ENCODE measurements around the gene RCN2.
"Not testable (repeated sequence)": the region's sequence is repeated elsewhere in the genome, so short reads cannot be mapped to it uniquely, and the experiment has no call there.

RCN2 gene

DNA sequence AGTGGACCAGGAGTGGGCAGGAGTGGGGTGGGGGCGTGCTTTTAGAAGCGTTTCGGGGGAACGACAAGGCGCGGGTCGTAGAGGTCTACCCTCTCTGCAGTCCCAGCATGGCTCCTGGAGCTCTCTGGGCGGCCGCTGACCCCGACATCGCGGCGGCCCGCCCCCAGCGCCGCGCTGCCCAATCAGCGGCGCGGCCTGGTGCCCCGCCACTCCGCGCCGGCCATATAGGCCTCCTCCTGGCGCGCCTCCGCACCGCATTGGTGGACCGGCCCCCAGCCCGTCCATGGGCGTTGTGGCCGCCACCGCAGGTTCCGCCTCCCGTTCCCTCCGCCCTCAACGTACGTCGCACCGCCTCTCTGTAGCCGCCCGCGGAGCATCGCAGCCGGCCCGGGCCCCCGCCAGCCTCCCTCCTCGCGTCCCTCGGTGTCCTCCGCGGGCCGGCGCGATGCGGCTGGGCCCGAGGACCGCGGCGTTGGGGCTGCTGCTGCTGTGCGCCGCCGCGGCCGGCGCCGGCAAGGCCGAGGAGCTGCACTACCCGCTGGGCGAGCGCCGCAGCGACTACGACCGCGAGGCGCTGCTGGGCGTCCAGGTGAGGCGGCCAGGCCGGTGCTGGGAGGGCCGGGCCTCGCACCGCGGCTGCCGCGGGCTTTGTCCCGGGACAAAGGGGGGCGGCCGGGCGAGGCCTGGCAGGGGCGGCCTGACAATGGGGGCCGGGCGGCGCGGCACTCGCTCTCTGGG is at the start of gene RCN2:
RCN2 (plus strand) TSS at position 353 of the 738 bp plus-strand sequence; CDS start at position 446, 93 bp downstream.
- peak; percentile 92 for DNase-seq
- peaks cover 6 to 9% of the 10 kb centered on the region in 2 donors for H3K36me3 Mint-ChIP-seq

GRCh38 chr15:76885212-76885611 is 46.3 kb upstream of the RCN2 start:
- Mint-ChIP-seq H3K9me3 (peaks cover 0 to 6% of the 10 kb centered on the region in 2 donors), H3K27ac (no peak overlapping the region), H3K4me1 (peaks cover 13 to 26% of the 10 kb centered on the region in 2 donors), H3K4me3 (no peak overlapping the region), H3K27me3 (no peaks in the 10 kb centered on the region), H3K36me3 (peaks cover 19 to 38% of the 10 kb centered on the region in 2 donors)
- ATAC-seq (replicated peaks) (no peak), DNase-seq (no peak)

More for the DNA sequence above, at the start of gene RCN2:
- ATAC-seq (replicated peaks), result peak; percentile 96 to 97
- Mint-ChIP-seq H3K27ac (peak within 1 kb of the TSS; percentile 92), H3K9me3 (no peaks in the 10 kb centered on the region), H3K27me3 (no peaks in the 10 kb centered on the region), H3K4me3 (peak within 1 kb of the TSS; percentile 88 to 89), H3K4me1 (peaks cover 19 to 31% of the 10 kb centered on the region in 2 donors)

GRCh38 chr15:76887280-76888141 is 44.0 kb upstream of the RCN2 start:
- not testable (repeated sequence) for H3K9me3 Mint-ChIP-seq; H3K27ac Mint-ChIP-seq; H3K27me3 Mint-ChIP-seq; ATAC-seq (replicated peaks); DNase-seq; H3K4me3 Mint-ChIP-seq
- peaks cover 18 to 47% of the 10 kb centered on the region in 2 donors for H3K36me3 Mint-ChIP-seq
- peaks cover 14 to 29% of the 10 kb centered on the region in 2 donors for H3K4me1 Mint-ChIP-seq

- not testable (repeated sequence) for ATAC-seq (replicated peaks)
These were observed 38.7 kb upstream of the RCN2 start for GRCh38 chr15:76892836-76893235.

GRCh38 chr15:76894174-76894573 is 37.4 kb upstream of the RCN2 start:
- DNase-seq (no peak), ATAC-seq (replicated peaks) (no peak)
- Mint-ChIP-seq H3K4me1 (peaks cover 23 to 32% of the 10 kb centered on the region in 2 donors), H3K27me3 (no peaks in the 10 kb centered on the region), H3K4me3 (no peak overlapping the region), H3K9me3 (peaks cover 0 to 5% of the 10 kb centered on the region in 2 donors), H3K27ac (no peak overlapping the region), H3K36me3 (peaks cover 21 to 50% of the 10 kb centered on the region in 2 donors)

More at GRCh38 chr15:76892836-76893235, 38.7 kb upstream of the RCN2 start:
- H3K9me3 Mint-ChIP-seq, H3K27me3 Mint-ChIP-seq, H3K4me3 Mint-ChIP-seq, DNase-seq, H3K27ac Mint-ChIP-seq: not testable (repeated sequence)
- H3K4me1 Mint-ChIP-seq, result peaks cover 26 to 45% of the 10 kb centered on the region in 2 donors
- H3K36me3 Mint-ChIP-seq, result peaks cover 25 to 48% of the 10 kb centered on the region in 2 donors

GRCh38 chr15:76898102-76898501 is 33.4 kb upstream of the RCN2 start:
- no peak overlapping the region for H3K27ac Mint-ChIP-seq
- H3K4me3 Mint-ChIP-seq, result no peak overlapping the region
- no peak for DNase-seq
- H3K27me3 Mint-ChIP-seq, result no peaks in the 10 kb centered on the region
- peaks cover 16 to 29% of the 10 kb centered on the region in 2 donors for H3K36me3 Mint-ChIP-seq
- peaks cover 14 to 21% of the 10 kb centered on the region in 2 donors for H3K4me1 Mint-ChIP-seq
- H3K9me3 Mint-ChIP-seq, result peaks cover 0 to 1% of the 10 kb centered on the region in 2 donors
- ATAC-seq (replicated peaks), result no peak

- H3K4me3 Mint-ChIP-seq; H3K9me3 Mint-ChIP-seq; ATAC-seq (replicated peaks); H3K27me3 Mint-ChIP-seq; DNase-seq: not testable (repeated sequence)
- peaks cover 15 to 25% of the 10 kb centered on the region in 2 donors for H3K4me1 Mint-ChIP-seq
- H3K36me3 Mint-ChIP-seq, result peaks cover 10 to 22% of the 10 kb centered on the region in 2 donors
- peak overlapping the region; percentile 6 for H3K27ac Mint-ChIP-seq
These were observed 32.2 kb upstream of the RCN2 start for GRCh38 chr15:76899176-76899930.

GRCh38 chr15:76899931-76900310 is 31.6 kb upstream of the RCN2 start:
- Mint-ChIP-seq H3K4me1 (peaks cover 16 to 25% of the 10 kb centered on the region in 2 donors), H3K36me3 (peaks cover 10 to 19% of the 10 kb centered on the region in 2 donors), H3K27ac (peak overlapping the region; percentile 6)
- H3K27me3 Mint-ChIP-seq; H3K9me3 Mint-ChIP-seq; H3K4me3 Mint-ChIP-seq; DNase-seq; ATAC-seq (replicated peaks): not testable (repeated sequence)

DNA sequence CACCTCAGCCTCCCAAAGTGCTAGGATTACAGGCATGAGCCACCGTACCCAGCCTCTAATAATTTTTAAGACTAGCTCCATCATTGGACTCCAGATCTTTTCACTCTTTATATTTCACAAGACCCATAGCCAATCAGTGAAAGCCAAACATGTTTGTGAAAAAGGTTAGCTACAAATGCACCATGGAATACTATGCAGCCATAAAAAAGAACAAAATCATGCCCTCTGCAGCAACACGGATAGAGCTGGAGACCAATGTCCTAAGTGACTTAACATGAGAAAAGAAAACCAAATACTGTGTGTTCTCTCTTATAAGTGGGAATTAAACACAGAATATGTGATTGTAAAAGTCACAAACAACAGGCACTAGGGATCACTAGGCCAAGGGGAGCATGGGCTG is 29.6 kb upstream of the RCN2 start:
- Mint-ChIP-seq H3K27me3 (no peaks in the 10 kb centered on the region), H3K9me3 (no peaks in the 10 kb centered on the region), H3K36me3 (peaks cover 7 to 13% of the 10 kb centered on the region in 2 donors), H3K4me1 (peaks cover 17 to 39% of the 10 kb centered on the region in 2 donors), H3K4me3 (no peak overlapping the region), H3K27ac (no peak overlapping the region)
- no peak for ATAC-seq (replicated peaks)
- DNase-seq, result no peak

DNA sequence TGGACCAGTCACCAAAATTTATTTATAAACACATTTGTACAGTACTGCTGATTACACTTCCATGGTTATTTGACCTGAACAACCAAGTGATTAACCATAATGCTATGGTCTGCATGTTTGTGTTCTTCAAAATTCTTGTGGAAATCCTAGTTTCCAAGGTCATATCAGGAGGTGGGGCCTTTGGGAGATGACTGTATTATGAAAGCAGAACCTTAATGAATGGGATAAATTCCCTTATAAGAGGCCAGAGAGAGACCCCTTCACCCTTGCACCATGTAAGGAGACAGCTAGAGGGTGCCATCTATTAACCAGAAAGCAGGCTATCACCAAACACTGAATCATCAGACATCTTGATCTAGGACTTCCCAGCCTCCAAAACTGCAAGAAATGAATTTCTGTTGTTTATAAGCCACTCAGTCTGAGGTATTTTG is 28.3 kb upstream of the RCN2 start:
- Mint-ChIP-seq H3K27me3 (no peaks in the 10 kb centered on the region), H3K36me3 (peaks cover 7 to 11% of the 10 kb centered on the region in 2 donors), H3K27ac (no peak overlapping the region), H3K4me3 (peak overlapping the region in 1 of 2 donors; percentile 44), H3K4me1 (peaks cover 13 to 39% of the 10 kb centered on the region in 2 donors), H3K9me3 (no peaks in the 10 kb centered on the region)
- ATAC-seq (replicated peaks), result peak; percentile 48
- DNase-seq, result no peak

GRCh38 chr15:76904461-76905012 is 27.0 kb upstream of the RCN2 start:
- DNase-seq (peak; percentile 2), ATAC-seq (replicated peaks) (peak; percentile 3 to 11)
- H3K27ac Mint-ChIP-seq, result peak overlapping the region; percentile 97
- H3K36me3 Mint-ChIP-seq, result peaks cover 2 to 3% of the 10 kb centered on the region in 2 donors
- no peaks in the 10 kb centered on the region for H3K9me3 Mint-ChIP-seq
- no peaks in the 10 kb centered on the region for H3K27me3 Mint-ChIP-seq
- peak overlapping the region; percentile 95 to 97 for H3K4me3 Mint-ChIP-seq
- peaks cover 17 to 44% of the 10 kb centered on the region in 2 donors for H3K4me1 Mint-ChIP-seq

- DNase-seq, result peak; percentile 88
- peak; percentile 88 to 92 for ATAC-seq (replicated peaks)
- H3K36me3 Mint-ChIP-seq, result no peaks in the 10 kb centered on the region
- no peaks in the 10 kb centered on the region for H3K27me3 Mint-ChIP-seq
- peak within 1 kb of the TSS; percentile 95 to 97 for H3K4me3 Mint-ChIP-seq
- H3K9me3 Mint-ChIP-seq, result no peaks in the 10 kb centered on the region
- peaks cover 20 to 47% of the 10 kb centered on the region in 2 donors for H3K4me1 Mint-ChIP-seq
- peak within 1 kb of the TSS; percentile 97 for H3K27ac Mint-ChIP-seq
These were observed 26.3 kb upstream of the RCN2 start, which contains the start of gene SCAPER for GRCh38 chr15:76905013-76905839. TSS of gene SCAPER (minus strand) at chr15:76905340. CDS start at chr15:76883817, 21,523 bp downstream.

DNA sequence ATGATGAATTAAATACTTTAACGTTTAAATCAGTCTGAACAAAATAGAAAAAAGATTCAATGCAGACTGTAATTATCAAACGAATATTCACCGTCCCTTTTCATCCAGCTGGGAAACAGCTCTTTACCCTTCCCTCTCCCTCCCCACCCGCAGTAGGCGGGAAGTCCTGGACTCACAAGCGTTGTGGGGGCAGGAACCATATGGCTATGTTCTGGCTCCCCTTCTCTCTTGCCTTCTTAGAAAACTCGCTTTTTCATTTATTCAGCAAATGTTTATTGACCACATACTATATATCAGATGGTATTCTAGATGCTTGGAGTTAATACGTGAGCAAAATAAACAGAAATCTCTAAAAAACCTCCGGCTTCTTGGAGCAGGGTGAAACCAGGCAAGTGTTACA is 25.7 kb upstream of the RCN2 start:
- Mint-ChIP-seq H3K27me3 (no peaks in the 10 kb centered on the region), H3K9me3 (no peaks in the 10 kb centered on the region), H3K36me3 (no peaks in the 10 kb centered on the region), H3K4me3 (peak overlapping the region; percentile 13 to 97), H3K27ac (no peak overlapping the region), H3K4me1 (peaks cover 21 to 47% of the 10 kb centered on the region in 2 donors)
- DNase-seq (no peak), ATAC-seq (replicated peaks) (no peak)
